Middle frontal gyrus (tissue), 1 donor: ENCODE results near the gene CYP4A22.
"Not testable (repeated sequence)": the region's sequence is repeated elsewhere in the genome, so short reads cannot be mapped to it uniquely, and the experiment has no call there.

Source experiments
- DNase-seq: peaks from one replicate; pipeline ENCODE4 v3.0.0-alpha.2; 2015; ENCODE audit warnings: low spot score; ENCODE audit errors: extremely low spot score

The CYP4A22 gene

GRCh38 chr1:47137198-47137597 lies at the start of gene CYP4A22:
Gene CYP4A22, plus strand, starts transcription at chr1:47137441. Its CDS starts 45 bp downstream, at chr1:47137486.
- no peak for DNase-seq

GRCh38 chr1:47089356-47089755 lies 47.9 kb upstream of the CYP4A22 start:
- not testable (repeated sequence) for DNase-seq

GRCh38 chr1:47091476-47091875 lies 45.8 kb upstream of the CYP4A22 start:
- DNase-seq, result not testable (repeated sequence)

DNA sequence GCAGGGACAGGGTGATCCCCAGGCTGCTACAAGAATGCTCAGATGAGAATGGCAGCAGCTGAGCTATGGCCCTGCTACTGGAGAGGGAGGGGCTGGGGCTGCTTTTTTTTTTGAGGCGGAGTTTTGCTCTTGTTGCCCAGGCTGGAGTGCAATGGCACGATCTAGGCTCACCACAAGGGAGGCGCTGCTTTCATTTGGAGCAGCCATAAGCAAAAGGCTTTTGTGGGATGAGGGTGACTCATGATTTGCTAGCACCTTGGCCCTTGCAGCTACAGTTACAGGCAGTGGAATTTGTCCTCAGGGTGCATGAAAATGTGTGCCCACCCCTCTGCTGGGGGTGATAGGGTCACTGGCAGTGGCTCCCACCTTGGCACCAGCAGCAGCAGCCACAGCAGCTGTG lies 32.4 kb upstream of the CYP4A22 start:
- no peak for DNase-seq

DNA sequence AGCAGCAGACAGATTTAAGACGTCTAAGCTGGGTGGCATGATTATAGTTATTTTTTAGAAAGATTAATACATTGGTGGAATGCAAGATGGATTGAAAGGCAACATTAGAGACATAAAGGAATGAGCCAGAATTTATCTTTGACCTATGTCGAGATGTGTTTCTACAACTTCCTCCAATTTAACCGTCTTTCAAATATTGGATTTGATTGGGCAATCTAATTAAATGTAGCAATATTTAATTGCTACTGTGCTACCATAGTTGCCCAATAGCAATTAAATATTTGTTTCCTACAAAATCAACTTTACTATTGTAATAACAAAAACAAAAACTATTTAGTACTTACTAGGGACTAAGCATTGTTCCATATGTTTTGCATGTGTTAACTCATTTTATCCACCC lies 30.4 kb upstream of the CYP4A22 start:
- DNase-seq, result no peak

DNA sequence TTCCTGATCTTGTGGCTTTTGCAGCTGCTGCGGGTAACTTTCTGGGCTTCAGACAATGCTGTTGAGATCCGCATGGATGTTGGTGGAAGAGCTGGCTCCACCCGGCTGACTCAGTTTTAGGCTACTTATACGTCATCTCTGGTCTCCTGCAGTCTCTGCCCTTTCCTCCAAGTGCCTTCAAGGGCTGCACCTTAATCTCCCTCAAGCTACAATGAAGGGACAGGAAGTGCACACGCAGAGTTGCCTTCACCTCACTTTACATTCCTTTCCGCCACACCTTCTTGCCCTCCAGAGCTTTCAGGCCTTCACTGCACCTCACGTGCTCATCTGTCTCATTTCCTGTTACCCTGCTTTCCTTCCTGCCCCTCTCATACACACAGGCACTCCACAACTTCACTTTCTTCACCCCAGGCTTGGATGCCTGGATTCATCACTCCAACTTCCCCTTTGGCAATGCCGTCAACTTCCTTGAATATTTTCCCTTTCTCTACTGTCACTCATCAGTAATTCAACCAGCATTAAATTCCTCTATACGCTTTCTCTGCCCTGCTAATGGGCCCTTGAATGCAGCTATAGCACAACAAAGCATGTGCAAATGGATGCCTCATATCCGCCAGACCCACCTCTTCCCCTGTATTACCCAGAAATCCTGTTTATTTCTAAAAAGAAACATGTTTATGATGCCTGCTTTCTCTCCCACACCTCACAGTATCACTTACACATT lies 29.2 kb upstream of the CYP4A22 start:
- not testable (repeated sequence) for DNase-seq

DNA sequence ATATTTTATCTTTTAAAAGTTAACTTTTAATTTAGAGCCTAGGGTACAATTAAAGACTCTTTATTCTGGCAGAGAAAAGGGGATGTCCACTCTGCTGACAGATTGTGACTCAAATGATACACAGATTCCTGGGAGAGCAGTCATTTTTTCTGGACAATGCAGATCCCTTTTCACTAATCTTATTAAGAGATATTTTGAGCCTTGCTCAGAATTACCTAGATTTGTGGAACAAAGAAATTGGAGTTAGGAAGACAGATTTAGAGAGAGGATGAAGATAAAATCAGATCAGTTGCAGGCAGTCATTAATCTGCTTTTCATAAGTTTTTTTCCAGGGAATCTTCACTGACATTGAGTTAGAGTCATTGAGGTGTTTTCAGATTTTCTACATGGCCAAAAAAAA lies 27.8 kb upstream of the CYP4A22 start:
- DNase-seq, result not testable (repeated sequence)

- DNase-seq, result no peak
These were observed 24.1 kb upstream of the CYP4A22 start for GRCh38 chr1:47113178-47113577.

- DNase-seq, result not testable (repeated sequence)
These were observed 16.2 kb upstream of the CYP4A22 start for GRCh38 chr1:47121039-47121438.

DNA sequence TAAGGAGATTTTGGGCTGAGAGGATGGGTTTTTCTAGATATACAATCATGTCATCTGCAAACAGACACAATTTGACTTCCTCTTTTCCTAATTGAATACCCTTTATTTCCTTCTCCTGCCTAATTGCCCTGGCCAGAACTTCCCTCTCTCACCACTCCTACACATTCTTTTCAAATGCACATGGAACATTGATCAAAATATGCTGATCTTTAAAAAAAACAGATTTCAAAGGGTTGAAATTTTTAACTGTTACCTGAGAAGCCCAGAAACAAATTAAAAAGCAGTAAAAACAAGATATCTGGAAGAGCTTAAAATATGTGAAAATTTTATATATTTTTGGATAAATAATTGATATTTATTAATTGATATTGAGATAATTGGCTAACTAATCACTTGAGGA lies 12.4 kb upstream of the CYP4A22 start:
- not testable (repeated sequence) for DNase-seq

DNA sequence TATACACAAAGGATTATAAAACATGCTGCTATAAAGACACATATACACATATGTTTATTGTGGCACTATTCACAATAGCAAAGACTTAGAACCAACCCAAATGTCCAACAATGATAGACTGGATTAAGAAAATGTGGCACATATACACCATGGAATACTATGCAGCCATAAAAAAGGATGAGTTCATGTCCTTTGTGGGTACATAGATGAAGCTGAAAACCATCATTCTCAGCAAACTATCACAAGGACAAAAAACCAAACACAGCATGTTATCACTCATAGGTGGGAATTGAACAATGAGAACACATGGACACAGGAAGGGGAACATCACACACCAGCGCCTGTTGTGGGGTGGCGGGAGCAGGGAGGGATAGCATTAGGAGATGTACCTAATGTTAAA lies 10.2 kb upstream of the CYP4A22 start:
- DNase-seq, result not testable (repeated sequence)

GRCh38 chr1:47128221-47128620 lies 9.0 kb upstream of the CYP4A22 start:
- no peak for DNase-seq

GRCh38 chr1:47128854-47129253 lies 8.4 kb upstream of the CYP4A22 start:
- not testable (repeated sequence) for DNase-seq

DNA sequence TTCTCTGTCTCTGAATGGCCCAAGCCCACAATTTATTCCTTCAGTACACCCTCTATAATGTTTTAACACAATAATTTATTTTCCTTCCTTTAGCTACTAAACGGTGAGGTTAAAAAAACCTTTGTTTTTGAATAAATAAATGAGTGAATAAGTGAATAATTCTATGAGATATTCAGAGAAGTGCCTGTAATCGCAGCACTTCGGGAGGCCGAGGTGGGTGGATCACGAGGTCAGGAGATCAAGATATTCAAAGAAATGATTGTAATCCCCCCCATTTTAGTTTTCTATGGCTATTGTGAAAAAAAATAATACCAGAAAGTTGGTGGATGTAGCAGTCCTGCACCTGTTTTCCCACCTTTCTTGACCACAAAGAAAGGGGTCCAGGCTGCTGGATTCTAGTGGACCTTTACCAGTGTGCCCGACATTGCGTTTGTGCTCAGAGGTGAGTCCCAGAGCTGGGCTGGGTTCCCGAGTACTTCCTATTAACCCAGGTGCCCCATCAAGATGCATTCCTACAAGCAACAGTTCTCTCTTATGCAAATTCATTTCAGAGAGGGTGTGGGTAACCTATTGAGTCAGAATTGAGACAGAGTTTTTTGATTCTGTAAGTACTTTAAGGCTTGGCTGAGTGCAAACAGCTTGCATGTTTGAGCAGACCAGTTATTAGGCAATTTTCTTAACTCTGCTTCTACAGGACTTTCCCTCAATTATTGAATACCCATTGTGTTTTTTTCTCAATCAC lies 7.6 kb upstream of the CYP4A22 start:
- not testable (repeated sequence) for DNase-seq

DNA sequence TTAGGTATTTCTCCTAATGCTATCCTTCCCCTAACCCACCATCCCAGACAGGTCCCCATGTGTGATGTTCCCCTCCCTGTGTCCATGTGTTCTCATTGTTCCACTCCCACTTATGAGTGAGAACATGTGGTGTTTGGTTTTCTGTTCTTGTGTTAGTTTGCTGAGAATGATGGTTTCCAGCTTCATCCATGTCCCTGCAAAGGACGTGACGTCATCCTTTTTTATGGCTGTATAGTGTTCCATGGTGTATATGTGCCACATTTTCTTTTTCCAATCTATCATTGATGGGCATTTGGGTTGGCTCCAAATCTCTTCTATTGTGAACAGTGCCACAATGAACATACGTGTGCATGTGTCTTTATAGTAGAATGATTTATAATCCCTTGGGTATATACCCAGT lies 4.6 kb upstream of the CYP4A22 start:
- DNase-seq, result not testable (repeated sequence)

- no peak for DNase-seq
These were observed 829 bp downstream of the CYP4A22 start for GRCh38 chr1:47137925-47138615.

GRCh38 chr1:47140358-47140757 lies 3.1 kb downstream of the CYP4A22 start:
- not testable (repeated sequence) for DNase-seq

GRCh38 chr1:47143654-47144053 lies 6.4 kb downstream of the CYP4A22 start:
- not testable (repeated sequence) for DNase-seq

DNA sequence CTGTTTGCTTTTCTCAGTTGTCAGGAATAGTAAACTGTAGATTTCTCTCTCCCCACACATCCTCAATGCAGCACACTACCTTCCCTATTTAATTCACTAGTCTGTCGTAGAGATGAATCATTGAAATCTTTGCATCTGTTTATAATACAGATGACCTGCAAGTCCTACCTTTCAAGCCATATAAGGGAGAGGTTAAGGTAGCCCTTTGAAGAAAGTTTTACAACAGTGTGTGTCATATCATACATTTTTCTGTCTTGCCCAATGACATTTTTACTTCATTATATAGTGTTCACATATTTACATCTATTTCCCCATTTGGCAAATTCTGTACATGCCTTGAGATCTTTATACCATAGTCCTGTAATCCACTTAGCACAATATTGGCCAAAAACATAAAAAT lies 9.3 kb downstream of the CYP4A22 start:
- not testable (repeated sequence) for DNase-seq

DNA sequence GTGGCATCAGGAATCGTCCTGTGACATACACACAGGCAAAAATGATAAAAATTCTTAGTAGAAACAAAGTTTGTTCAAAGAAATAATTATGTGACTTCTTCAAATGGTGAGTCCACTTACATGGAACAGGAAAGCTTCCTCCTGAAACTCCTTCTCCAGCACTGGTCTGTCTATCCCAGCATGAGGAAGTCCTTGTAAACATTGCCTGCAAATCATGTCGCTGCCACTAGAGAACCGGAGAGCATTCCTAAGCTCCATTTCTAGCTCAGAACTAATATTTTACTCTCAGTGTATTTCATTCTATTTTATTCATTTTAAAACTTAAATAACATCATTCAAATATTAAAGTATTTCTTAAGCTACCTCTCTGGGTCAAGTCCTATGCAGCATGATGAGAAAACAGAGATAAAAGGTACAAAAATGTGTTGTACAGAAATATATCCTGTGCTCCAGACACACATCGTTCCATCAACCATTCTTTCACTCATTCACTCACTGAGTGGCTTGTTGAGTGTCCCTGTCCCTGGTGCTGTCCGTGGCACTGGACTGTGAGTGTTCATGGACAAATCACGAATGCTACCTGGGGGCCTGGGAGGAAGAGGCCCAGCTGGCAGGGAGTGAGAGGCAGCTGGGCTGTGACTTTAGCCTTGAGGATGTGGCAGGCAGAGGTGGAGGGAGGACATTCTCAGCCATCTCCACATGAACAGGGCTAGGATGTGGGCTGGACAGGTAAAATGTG lies 10.0 kb downstream of the CYP4A22 start:
- DNase-seq, result no peak

DNA sequence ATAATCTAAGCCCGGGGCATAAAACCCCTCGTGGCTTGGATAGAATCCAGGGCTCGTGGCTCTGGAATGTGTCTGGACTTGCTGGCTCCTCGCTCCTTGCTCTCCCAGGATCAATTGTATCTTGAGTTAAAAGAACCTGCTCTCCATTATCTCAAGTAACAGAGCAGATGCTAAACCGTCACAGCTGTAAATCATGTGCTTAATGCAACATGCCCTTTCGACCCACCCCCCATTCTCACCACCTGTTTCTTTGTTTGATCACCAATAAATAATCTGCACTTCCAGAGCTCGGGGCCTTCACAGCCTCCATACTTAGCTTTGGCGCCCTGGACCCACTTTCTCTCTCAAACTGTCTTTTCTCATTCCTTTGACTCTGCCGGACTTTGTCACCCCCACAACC lies 11.9 kb downstream of the CYP4A22 start:
- DNase-seq, result not testable (repeated sequence)
